K562 (cell line): ENCODE data around the gene PLEKHM3. TPM values are rescaled to one million over a fixed set of nuclear protein-coding genes. Genes with fewer than 3 reads are reported as not detected.

Experiments used
- BCL6 ChIP-seq: fragments of 250-450 bp; sonication (Bioruptor Pico); IDR thresholded peaks from 2 replicates; pipeline ENCODE4 v1.4.0; 2020
- CBFA2T3 ChIP-seq: fragments of 450-650 bp; IDR thresholded peaks from 2 replicates; pipeline ENCODE4 v1.6.1; 2017
- CBX1 ChIP-seq: sonication (generic); IDR thresholded peaks from 2 replicates; pipeline ENCODE4 v1.6.1; 2016; ENCODE audit warnings: antibody characterized with exemption, low read depth, mild to moderate bottlenecking
- CREB3L1 ChIP-seq: fragments of 450-650 bp; IDR thresholded peaks from 2 replicates; pipeline ENCODE4 v1.6.1; 2014; ENCODE audit warnings: low read depth, mild to moderate bottlenecking, moderate library complexity, borderline replicate concordance
- CSDE1 ChIP-seq, 2 experiments: fragments of 450-650 bp; IDR thresholded peaks; 2 replicates each; pipeline ENCODE4 v1.6.1; 2016; ENCODE audit warnings: mild to moderate bottlenecking in 1 of 2
- E2F5 ChIP-seq: sonication (generic); formaldehyde crosslinking; IDR thresholded peaks from 2 replicates; pipeline ENCODE4 v1.8.0; 2022; ENCODE audit warnings: mild to moderate bottlenecking, missing genetic modification reagents
- ELF4 ChIP-seq: fragments of 450-650 bp; formaldehyde crosslinking; IDR thresholded peaks from 2 replicates; pipeline ENCODE4 v1.4.0; 2022; ENCODE audit warnings: missing genetic modification characterization
- GTF2E2 ChIP-seq: fragments of 200-800 bp; sonication (Bioruptor generic); IDR thresholded peaks from 2 replicates; pipeline ENCODE4 v1.6.1; 2016; ENCODE audit warnings: missing genetic modification characterization, missing compliant biosample characterization
- HDAC3 ChIP-seq: fragments of 450-650 bp; IDR thresholded peaks from 2 replicates; pipeline ENCODE4 v1.6.1; 2018; ENCODE audit warnings: borderline replicate concordance, mild to moderate bottlenecking, moderate library complexity; ENCODE audit not compliant: partially characterized antibody
- HMGN3 ChIP-seq: IDR thresholded peaks from 2 replicates; pipeline ENCODE4 v1.6.1; 2011; ENCODE audit warnings: borderline replicate concordance, low read depth, mild to moderate bottlenecking, mixed read lengths, low read length; ENCODE audit not compliant: insufficient read length; ENCODE audit errors: extremely low read depth
- MED1 ChIP-seq: sonication (generic); formaldehyde crosslinking; IDR thresholded peaks from 2 replicates; pipeline ENCODE4 v1.8.1; 2023; ENCODE audit warnings: missing genetic modification reagents, borderline replicate concordance
- PRDM10 ChIP-seq: fragments of 450-650 bp; IDR thresholded peaks from 2 replicates; pipeline ENCODE4 v1.6.1; 2018; ENCODE audit not compliant: partially characterized antibody
- RUNX1 ChIP-seq: sonication (generic); IDR thresholded peaks from 2 replicates; pipeline ENCODE4 v1.6.1; 2016; ENCODE audit warnings: antibody characterized with exemption, low read depth
- THRA ChIP-seq: fragments of 450-650 bp; IDR thresholded peaks from 2 replicates; pipeline ENCODE4 v1.6.1; 2017; ENCODE audit warnings: mild to moderate bottlenecking, moderate library complexity
- YBX1 ChIP-seq: fragments of 450-650 bp; IDR thresholded peaks from 2 replicates; pipeline ENCODE4 v1.7.1; 2016; ENCODE audit warnings: mild to moderate bottlenecking
- ZBTB43 ChIP-seq: sonication (generic); formaldehyde crosslinking; IDR thresholded peaks from 2 replicates; pipeline ENCODE4 v1.8.0; 2023; ENCODE audit warnings: mild to moderate bottlenecking, missing genetic modification reagents
- ZNF274 ChIP-seq: IDR thresholded peaks from 2 replicates; pipeline ENCODE4 v1.6.1; 2011; ENCODE audit warnings: low read depth, mild to moderate bottlenecking, low read length, moderate library complexity, borderline replicate concordance
- ZNF354B ChIP-seq: fragments of 250-450 bp; sonication (Bioruptor Pico); IDR thresholded peaks from 2 replicates; pipeline ENCODE4 v1.4.0; 2020
- ZNF699 ChIP-seq: fragments of 250-450 bp; sonication (Bioruptor Pico); IDR thresholded peaks from 2 replicates; pipeline ENCODE4 v1.8.0; 2021; ENCODE audit warnings: mild to moderate bottlenecking, moderate library complexity; ENCODE audit not compliant: insufficient replicate concordance
- ZSCAN32 ChIP-seq: fragments of 450-650 bp; formaldehyde crosslinking; IDR thresholded peaks from 2 replicates; pipeline ENCODE4 v1.4.0; 2020; ENCODE audit warnings: mild to moderate bottlenecking, moderate library complexity
- polyA plus RNA-seq, 8 experiments: library from polyadenylated mRNA; depleted of rRNA in 4 of 8; stranded (reverse) in 5 of 8; unstranded in 3 of 8; fragments of >200 nt; fragmentation: Nextera tagmentation in 2 of 8; fragmentation: Illumina TruSeq in 1 of 8; extraction: Ambion mirVana in 2 of 8; extraction: Trizol in 1 of 8; gene quantifications; 2 replicates each; pipeline versions ENCODE4 v1.2.1 to v1.2.3, GENCODE V29; 2011 to 2014; ENCODE audit warnings: inconsistent platforms in 1 of 8, missing spikeins in 1 of 8
- total RNA-seq, 7 experiments: library from RNA; depleted of rRNA in 6 of 7; stranded (reverse); fragments of >200 nt in 6 of 7; fragmentation: Illumina TruSeq in 2 of 7; extraction: Trizol in 2 of 7; gene quantifications; 2 replicates each; pipeline versions ENCODE4 v1.2.1 to v1.2.3, GENCODE V29; 2011 to 2021; ENCODE audit warnings: low replicate concordance in 1 of 7

Gene PLEKHM3
- total and polyA plus RNA-seq, 9 of the 15 experiments (the other 6 are each of a cell fraction or from before 2014, with no cell fraction given), result 0.24 to 1.6 (median 1.0) TPM

- TF ChIP-seq ZNF699 (CRISPR knock-in tag) (peak; percentile 95), ELF4 (peak; percentile 99), GTF2E2 (tag) (peak; percentile 98), HDAC3 (no peak), MED1 (no peak), E2F5 (no peak), BCL6 (CRISPR knock-in tag) (peak; percentile 99), CBFA2T3 (no peak), CBX1 (no peak), RUNX1 (no peak), ZSCAN32 (CRISPR knock-in tag) (peak; percentile 97), ZNF274 (no peak), HMGN3 (no peak), THRA (no peak), YBX1 (no peak), CSDE1 (IDR thresholded peaks at IDR 0.05) (peak in 1 of 2 experiments; percentile 87; a peak in 2 of 4 replicates), PRDM10 (no peak), ZNF354B (CRISPR knock-in tag) (peak; percentile 99), CREB3L1 (peak; percentile 20; the same call in 1 of the 2 replicates), ZBTB43 (CRISPR knock-in tag) (no peak)
These were observed 253.1 kb downstream of the PLEKHM3 start (continued) for GRCh38 chr2:207772081-207772843.
